22Rv1 (cell line): Measurements from ENCODE around the gene OSBPL3.

Experiments used
- CTCF ChIP-seq: fragments of 450-650 bp; IDR thresholded peaks from 2 replicates; pipeline ENCODE4 v1.5.1; 2017; ENCODE audit warnings: mild to moderate bottlenecking
- ZFX ChIP-seq: fragments of 450-650 bp; IDR thresholded peaks from 2 replicates; pipeline ENCODE4 v1.6.1; 2017; ENCODE audit warnings: antibody characterized with exemption, borderline replicate concordance

- TF ChIP-seq CTCF (no peak), ZFX (no peak)
These were observed 225.0 kb downstream of the OSBPL3 start for GRCh38 chr7:24754906-24755506.
